ENCODE data around the gene TM7SF2. TPM values are rescaled to one million over a fixed set of nuclear protein-coding genes. Genes with fewer than 3 reads are reported as not detected.

The TM7SF2 gene
- total and polyA plus RNA-seq, 2 of the 13 experiments (the other 11 are each of a cell fraction or from before 2014, with no cell fraction given): 56.0 to 66.9 TPM

- TF ChIP-seq ZBTB2 (CRISPR knock-in tag; IDR thresholded peaks at IDR 0.05; ENCODE audit: low read depth) (peak; percentile 90), FUBP1 (CRISPR knock-in tag; IDR thresholded peaks at IDR 0.05; ENCODE audit: borderline replicate concordance) (0 out of 2 replicates have a peak, but pooled peaks have one; percentile 83), LCORL (IDR thresholded peaks at IDR 0.05) (no peak), LCORL (CRISPR knock-in tag; IDR thresholded peaks at IDR 0.05) (peak; percentile 51; the same call in 1 of the 2 replicates), GPBP1L1 (CRISPR knock-in tag; IDR thresholded peaks at IDR 0.05) (no peak), ZNF510 (CRISPR knock-in tag; IDR thresholded peaks at IDR 0.05; ENCODE audit: low read depth) (peak; percentile 37; the same call in 1 of the 2 replicates), RBAK (CRISPR knock-in tag; IDR thresholded peaks at IDR 0.05) (no peak), ZBED4 (CRISPR knock-in tag; IDR thresholded peaks at IDR 0.05; ENCODE audit: borderline replicate concordance) (no peak), ZBTB46 (CRISPR knock-in tag; IDR thresholded peaks at IDR 0.05; ENCODE audit: borderline replicate concordance) (no peak), E2F5 (CRISPR knock-in tag; conservative IDR thresholded peaks at IDR 0.05) (no peak), CTCF (CRISPR knock-in tag; IDR thresholded peaks at IDR 0.05) (peak; percentile 24), PLRG1 (conservative IDR thresholded peaks at IDR 0.05) (no peak), ZNF644 (CRISPR knock-in tag; IDR thresholded peaks at IDR 0.05; ENCODE audit: low read depth) (no peak), REPIN1 (CRISPR knock-in tag; IDR thresholded peaks at IDR 0.05; ENCODE audit: borderline replicate concordance, low read depth) (no peak)
Measured at GRCh38 chr11:65134240-65134951, 22.7 kb downstream of the TM7SF2 start, which contains the start of gene SYVN1 (continued).

Data from HepG2 (cell line).